Thymus (tissue), 11 donors: ENCODE data around the gene DIP2C. TPM values are rescaled to one million over a fixed set of nuclear protein-coding genes. Genes with fewer than 3 reads are reported as not detected.
A peak's percentile ranks its signal among the peaks of the same experiment; 100 is the strongest.
"Not testable (repeated sequence)": the region's sequence is repeated elsewhere in the genome, so short reads cannot be mapped to it uniquely, and the experiment has no call there.

Experiments used
- DNase-seq, 9 donors: peaks; one replicate each; pipeline ENCODE4 v3.0.0-alpha.2; 2013; ENCODE audit warnings: low spot score in 9 of 9, low read depth in 6 of 9, missing footprints in 1 of 9
- H3K27ac ChIP-seq, 2 donors: one replicate each; pipeline ENCODE4 v1.5.1; 2013; ENCODE audit warnings: control low read depth in 1 of 2, low read depth in 1 of 2, low read length in 1 of 2, mild to moderate bottlenecking in 1 of 2, moderate library complexity in 1 of 2
- H3K27me3 ChIP-seq, 2 donors: one replicate each; pipeline ENCODE4 v1.5.1; 2013; ENCODE audit warnings: low read length in 1 of 2; ENCODE audit not compliant: control insufficient read depth in 2 of 2, insufficient read depth in 1 of 2
- H3K36me3 ChIP-seq, 2 donors: one replicate each; pipeline ENCODE4 v1.5.1; 2013; ENCODE audit warnings: low read length in 1 of 2, mild to moderate bottlenecking in 1 of 2, moderate library complexity in 1 of 2; ENCODE audit not compliant: control insufficient read depth in 2 of 2, insufficient read depth in 2 of 2
- H3K4me1 ChIP-seq, 2 donors: one replicate each; pipeline ENCODE4 v1.5.1; 2013; ENCODE audit warnings: low read length in 2 of 2; ENCODE audit not compliant: control insufficient read depth in 2 of 2, insufficient read depth in 2 of 2
- H3K4me3 ChIP-seq, 2 donors: one replicate each; pipeline ENCODE4 v1.5.1; 2013; ENCODE audit warnings: low read length in 2 of 2, control low read depth in 1 of 2, mild to moderate bottlenecking in 1 of 2
- H3K9me3 ChIP-seq, 2 donors: one replicate each; pipeline ENCODE4 v1.5.1; 2013; ENCODE audit warnings: low read length in 1 of 2, mild to moderate bottlenecking in 1 of 2; ENCODE audit not compliant: control insufficient read depth in 2 of 2, insufficient read depth in 1 of 2
- WGBS: extraction: QIAGEN DNeasy Blood & Tissue Kit; methylation state at CpG from one replicate; pipeline ENCODE4 v1.1.7; 2013; 5-methylcytosine and 5-hydroxymethylcytosine counted together
- polyA plus RNA-seq: library from polyadenylated mRNA; stranded (reverse); fragments of 200-250 nt; gene quantifications from one replicate; pipeline ENCODE4 v1.2.3, GENCODE V29; 2013
- total RNA-seq: library from RNA; stranded (reverse); fragments of 120-200 nt; gene quantifications from one replicate; pipeline ENCODE4 v1.2.4, GENCODE V29; 2013
- donor health status: healthy.

DIP2C gene
- total and polyA plus RNA-seq, 2 donors: 2.2 to 3.4 TPM

- peaks cover 0 to 15% of the 10 kb centered on the region in 2 donors for H3K4me1 ChIP-seq
- no peak overlapping the region for H3K4me3 ChIP-seq
- H3K27me3 ChIP-seq: no peaks in the 10 kb centered on the region
- DNase-seq: no peak
- WGBS: 93% methylated on average over 8 of the region's 8 CpGs
- no peaks in the 10 kb centered on the region for H3K36me3 ChIP-seq
- no peak overlapping the region for H3K27ac ChIP-seq
- no peaks in the 10 kb centered on the region for H3K9me3 ChIP-seq
These were observed 364.2 kb downstream of the DIP2C start for GRCh38 chr10:325282-325681.

DNA sequence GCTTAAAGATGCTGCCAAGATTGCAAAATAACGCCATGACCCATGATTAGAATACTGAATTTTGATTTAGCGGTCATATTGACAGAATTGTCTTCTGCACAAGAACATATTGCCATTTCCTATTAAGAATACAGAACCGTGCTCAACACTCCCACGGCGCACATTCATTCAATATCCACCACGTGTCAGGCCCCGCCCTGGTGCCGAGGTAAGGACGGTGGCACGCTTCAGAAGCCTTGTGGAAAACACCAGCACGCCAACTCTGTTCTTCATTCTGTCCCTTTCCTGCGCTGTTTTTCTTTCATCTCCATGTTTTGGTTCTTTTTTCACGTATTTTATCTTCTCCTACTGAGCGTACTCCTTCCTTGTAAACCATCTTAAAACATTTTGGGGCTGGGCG lies 364.9 kb downstream of the DIP2C start:
- no peaks in the 10 kb centered on the region for H3K27me3 ChIP-seq
- DNase-seq: no peak
- no peak overlapping the region for H3K27ac ChIP-seq
- WGBS: 96% methylated on average over 15 of the region's 15 CpGs
- peaks cover 0 to 15% of the 10 kb centered on the region in 2 donors for H3K4me1 ChIP-seq
- no peaks in the 10 kb centered on the region for H3K9me3 ChIP-seq
- H3K36me3 ChIP-seq: no peaks in the 10 kb centered on the region
- H3K4me3 ChIP-seq: no peak overlapping the region

- WGBS: 68% methylated on average over 15 of the region's 15 CpGs
- no peak for DNase-seq
- Histone ChIP-seq H3K4me1 (peaks cover 0 to 10% of the 10 kb centered on the region in 2 donors), H3K4me3 (no peak overlapping the region), H3K27ac (no peak overlapping the region), H3K27me3 (no peaks in the 10 kb centered on the region), H3K9me3 (no peaks in the 10 kb centered on the region), H3K36me3 (no peaks in the 10 kb centered on the region)
These were observed 365.7 kb downstream of the DIP2C start for GRCh38 chr10:323651-324293.

GRCh38 chr10:323046-323445 lies 366.4 kb downstream of the DIP2C start:
- DNase-seq, H3K27me3 ChIP-seq, H3K27ac ChIP-seq, H3K36me3 ChIP-seq, H3K9me3 ChIP-seq, H3K4me3 ChIP-seq: not testable (repeated sequence)
- H3K4me1 ChIP-seq: peaks cover 0 to 14% of the 10 kb centered on the region in 2 donors
- 95% methylated on average over 35 of the region's 43 CpGs for WGBS

DNA sequence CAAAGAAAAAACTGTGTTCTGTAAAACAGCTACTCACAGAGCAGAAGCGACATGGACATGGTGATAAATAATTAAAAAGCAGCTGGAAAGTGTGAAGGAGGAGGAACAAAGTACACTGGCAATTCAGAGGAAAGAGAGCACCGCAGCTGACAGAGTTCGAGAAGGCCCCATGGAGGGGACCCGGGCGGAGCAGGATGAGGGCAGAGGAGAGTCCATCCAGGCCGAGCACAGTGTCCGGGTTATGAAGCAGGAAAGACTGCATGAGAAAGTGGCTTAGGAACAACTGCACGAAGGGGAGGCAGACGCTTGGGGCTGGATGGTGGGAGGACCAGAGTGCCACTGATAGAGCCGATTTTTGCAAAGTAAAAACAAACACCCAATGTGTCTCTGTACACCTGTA lies 368.7 kb downstream of the DIP2C start:
- no peaks in the 10 kb centered on the region for H3K27me3 ChIP-seq
- H3K36me3 ChIP-seq: no peaks in the 10 kb centered on the region
- H3K9me3 ChIP-seq: no peaks in the 10 kb centered on the region
- WGBS: 98% methylated on average over 10 of the region's 10 CpGs
- H3K27ac ChIP-seq: no peak overlapping the region
- peaks cover 0 to 26% of the 10 kb centered on the region in 2 donors for H3K4me1 ChIP-seq
- H3K4me3 ChIP-seq: no peak overlapping the region
- no peak for DNase-seq

GRCh38 chr10:317926-318325 lies 371.5 kb downstream of the DIP2C start:
- no peaks in the 10 kb centered on the region for H3K9me3 ChIP-seq
- 98% methylated on average over 12 of the region's 12 CpGs for WGBS
- no peaks in the 10 kb centered on the region for H3K36me3 ChIP-seq
- peak overlapping the region in 1 of 2 donors; percentile 30 for H3K27ac ChIP-seq
- H3K4me3 ChIP-seq: no peak overlapping the region
- DNase-seq: no peak
- no peaks in the 10 kb centered on the region for H3K27me3 ChIP-seq
- peaks cover 0 to 31% of the 10 kb centered on the region in 2 donors for H3K4me1 ChIP-seq

GRCh38 chr10:317271-317769 lies 372.1 kb downstream of the DIP2C start:
- no peaks in the 10 kb centered on the region for H3K9me3 ChIP-seq
- 73% methylated on average over 11 of the region's 11 CpGs for WGBS
- DNase-seq: peak in 4 of 9 donors; percentile 27 to 79 (median 34)
- peak overlapping the region in 1 of 2 donors; percentile 30 for H3K27ac ChIP-seq
- H3K4me3 ChIP-seq: no peak overlapping the region
- H3K36me3 ChIP-seq: no peaks in the 10 kb centered on the region
- no peaks in the 10 kb centered on the region for H3K27me3 ChIP-seq
- peaks cover 0 to 33% of the 10 kb centered on the region in 2 donors for H3K4me1 ChIP-seq

DNA sequence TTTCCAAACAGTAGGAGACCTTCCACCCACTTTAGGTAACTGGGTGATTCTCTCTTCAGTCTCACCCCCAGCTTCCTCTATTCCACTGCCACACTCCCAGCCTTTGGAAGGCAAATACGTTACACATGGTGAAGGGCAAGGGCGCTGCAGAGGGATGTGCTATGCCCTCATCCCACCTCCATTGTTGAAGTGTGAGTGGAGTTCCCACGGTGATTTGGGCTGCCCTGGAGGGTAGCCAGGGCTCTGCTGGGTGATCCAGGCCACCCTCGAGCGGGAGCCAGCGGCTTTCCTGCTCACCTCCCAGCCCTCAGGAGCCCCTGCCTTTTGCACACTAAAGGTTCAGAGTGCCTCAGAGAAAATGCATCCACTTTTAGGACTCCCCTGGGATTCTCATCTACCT lies 373.1 kb downstream of the DIP2C start:
- Histone ChIP-seq H3K27ac (no peak overlapping the region), H3K4me3 (no peak overlapping the region), H3K9me3 (no peaks in the 10 kb centered on the region), H3K27me3 (no peaks in the 10 kb centered on the region), H3K4me1 (peaks cover 0 to 42% of the 10 kb centered on the region in 2 donors), H3K36me3 (no peaks in the 10 kb centered on the region)
- DNase-seq: no peak
- 97% methylated on average over 6 of the region's 6 CpGs for WGBS

GRCh38 chr10:314871-315270 lies 374.6 kb downstream of the DIP2C start:
- no peak overlapping the region for H3K4me3 ChIP-seq
- 82% methylated on average over 4 of the region's 4 CpGs for WGBS

More at GRCh38 chr10:314871-315270, 374.6 kb downstream of the DIP2C start:
- Histone ChIP-seq H3K4me1 (peaks cover 0 to 44% of the 10 kb centered on the region in 2 donors), H3K9me3 (no peaks in the 10 kb centered on the region), H3K36me3 (no peaks in the 10 kb centered on the region), H3K27me3 (no peaks in the 10 kb centered on the region), H3K27ac (peak overlapping the region in 1 of 2 donors; percentile 1)
- DNase-seq: peak in 1 of 9 donors; percentile 57
